Esophagus squamous epithelium (tissue), 4 donors: ENCODE measurements around the gene ABLIM2.

Experiments used
- POLR2A ChIP-seq, 4 donors: fragments of 450-650 bp; IDR thresholded peaks; one replicate each; pipeline ENCODE4 v1.6.1; 2017; ENCODE audit warnings: antibody characterized with exemption in 4 of 4, mild to moderate bottlenecking in 4 of 4, moderate library complexity in 3 of 4
- TF ChIP-seq, protein P1 (sequence below), 6 experiments: fragments of 450-650 bp in 4 of 6; fragments of 200-600 bp in 2 of 6; sonication (generic) in 2 of 6; IDR thresholded peaks; one replicate each; pipeline ENCODE4 v1.5.1; 2016 to 2019; ENCODE audit warnings: antibody characterized with exemption in 6 of 6, mild to moderate bottlenecking in 4 of 6, moderate library complexity in 4 of 6

DNA sequence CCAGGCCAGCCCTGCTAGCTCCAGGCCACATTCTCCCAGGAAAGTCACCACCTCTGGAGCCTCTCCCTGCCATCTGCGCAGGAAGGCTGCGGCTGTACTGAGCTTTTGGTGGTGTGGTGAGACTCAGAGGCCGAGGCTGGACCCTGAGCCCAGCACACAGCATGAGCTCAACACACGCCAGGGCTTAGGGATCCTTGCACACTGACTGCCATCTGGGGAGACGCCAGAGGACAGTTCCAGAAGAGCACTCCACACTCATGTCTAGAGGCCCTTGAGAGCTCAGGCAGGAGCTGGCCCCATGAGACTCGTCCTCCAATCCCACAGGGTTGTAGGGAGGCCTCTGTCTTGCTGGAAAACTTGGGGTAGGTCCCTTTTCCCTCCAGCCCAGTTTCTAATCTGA is 40.6 kb downstream of the ABLIM2 start:
- TF ChIP-seq, protein P1, sequence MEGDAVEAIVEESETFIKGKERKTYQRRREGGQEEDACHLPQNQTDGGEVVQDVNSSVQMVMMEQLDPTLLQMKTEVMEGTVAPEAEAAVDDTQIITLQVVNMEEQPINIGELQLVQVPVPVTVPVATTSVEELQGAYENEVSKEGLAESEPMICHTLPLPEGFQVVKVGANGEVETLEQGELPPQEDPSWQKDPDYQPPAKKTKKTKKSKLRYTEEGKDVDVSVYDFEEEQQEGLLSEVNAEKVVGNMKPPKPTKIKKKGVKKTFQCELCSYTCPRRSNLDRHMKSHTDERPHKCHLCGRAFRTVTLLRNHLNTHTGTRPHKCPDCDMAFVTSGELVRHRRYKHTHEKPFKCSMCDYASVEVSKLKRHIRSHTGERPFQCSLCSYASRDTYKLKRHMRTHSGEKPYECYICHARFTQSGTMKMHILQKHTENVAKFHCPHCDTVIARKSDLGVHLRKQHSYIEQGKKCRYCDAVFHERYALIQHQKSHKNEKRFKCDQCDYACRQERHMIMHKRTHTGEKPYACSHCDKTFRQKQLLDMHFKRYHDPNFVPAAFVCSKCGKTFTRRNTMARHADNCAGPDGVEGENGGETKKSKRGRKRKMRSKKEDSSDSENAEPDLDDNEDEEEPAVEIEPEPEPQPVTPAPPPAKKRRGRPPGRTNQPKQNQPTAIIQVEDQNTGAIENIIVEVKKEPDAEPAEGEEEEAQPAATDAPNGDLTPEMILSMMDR (IDR thresholded peaks at IDR 0.05) = no peak
- no peak for TF ChIP-seq POLR2A (IDR thresholded peaks at IDR 0.05)
